C4-2B (cell line): ENCODE results near the gene GRK5.

Source experiments
- CTCF ChIP-seq: fragments of 450-650 bp; conservative IDR thresholded peaks from 2 replicates; pipeline ENCODE4 v1.5.1; 2017; ENCODE audit warnings: mild to moderate bottlenecking
- ZFX ChIP-seq: fragments of 450-650 bp; IDR thresholded peaks from 2 replicates; pipeline ENCODE4 v1.6.1; 2017

DNA sequence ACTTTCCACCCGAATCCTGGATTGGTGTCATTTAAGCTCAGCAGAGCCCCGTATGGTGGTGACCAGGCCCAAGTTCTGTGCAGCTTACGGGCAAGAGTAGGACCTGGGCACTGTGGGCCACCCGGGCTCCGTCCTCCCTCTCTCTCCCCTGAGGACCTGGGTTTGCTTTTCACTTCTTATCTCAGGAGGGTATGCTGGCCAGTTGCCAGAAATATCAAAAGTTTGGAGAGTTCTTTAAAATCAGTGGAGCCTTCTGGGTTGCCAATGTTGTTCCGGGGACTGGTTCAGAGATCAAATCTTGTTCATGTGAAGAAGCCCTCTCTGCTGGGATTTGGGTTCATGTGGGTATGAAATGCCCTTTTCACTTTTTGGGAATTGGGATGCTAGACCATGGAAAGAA is 145.4 kb downstream of the GRK5 start:
- TF ChIP-seq CTCF = no peak
- no peak for TF ChIP-seq ZFX
